B cell (primary cell): ENCODE results near the gene AK4. TPM values are rescaled to one million over a fixed set of nuclear protein-coding genes. Genes with fewer than 3 reads are reported as not detected.

Experiments
- ATAC-seq: fragments of 200-7000 bp; cut with Tn5 transposase; one replicate; pipeline ENCODE4 v1.10.0; 2021; ENCODE audit warnings: low read depth, mild to moderate bottlenecking, moderate number of reproducible peaks, moderate library complexity
- CTCF ChIA-PET: fragments of 350-600 bp; sonication (Branson Sonifier 250); formaldehyde crosslinking; loops from one replicate; lab custom pipeline; 2021; ENCODE audit warnings: antibody characterized with exemption, inconsistent platforms; lab: Charles Lee
- POLR2A ChIA-PET: fragments of 350-600 bp; sonication (Branson Sonifier 250); formaldehyde crosslinking; loops from one replicate; lab custom pipeline; 2021; ENCODE audit warnings: antibody characterized with exemption; lab: Charles Lee
- DNase-seq: peaks from one replicate; pipeline ENCODE4 v3.0.0; 2013
- H2AFZ ChIP-seq: 2 replicates; pipeline ENCODE4 v1.6.1; 2012; ENCODE audit warnings: mild to moderate bottlenecking, low read depth, low read length; ENCODE audit not compliant: insufficient read depth, poor library complexity, severe bottlenecking
- H3K27ac ChIP-seq, 2 donors: 1 replicate in 1 of 2; 2 replicates in 1 of 2; pipeline ENCODE4 v1.5.1; 2012 to 2013; ENCODE audit warnings: low read length in 2 of 2, mild to moderate bottlenecking in 2 of 2, moderate library complexity in 1 of 2
- H3K27me3 ChIP-seq, 4 experiments: fragments of 200-600 bp in 1 of 4; sonication (generic) in 1 of 4; replicated peaks in 1 of 4; 1 replicate in 2 of 4; 2 replicates in 2 of 4; pipeline versions ENCODE4 v1.6.1 to v1.7.0; 2013 to 2016; ENCODE audit warnings: low read length in 3 of 4, mild to moderate bottlenecking in 2 of 4, mixed read lengths in 1 of 4, moderate library complexity in 1 of 4; ENCODE audit not compliant: insufficient read depth in 4 of 4, control insufficient read depth in 3 of 4; ENCODE audit errors: control extremely low read depth in 1 of 4
- H3K36me3 ChIP-seq, 2 experiments: replicated peaks in 1 of 2; 1 replicate in 1 of 2; 2 replicates in 1 of 2; pipeline versions ENCODE4 v1.6.1 to v1.7.1; 2013; ENCODE audit warnings: low read length in 1 of 2; ENCODE audit not compliant: insufficient read depth in 2 of 2, control insufficient read depth in 1 of 2; ENCODE audit errors: control extremely low read depth in 1 of 2, extremely low read depth in 1 of 2
- H3K4me1 ChIP-seq, 2 donors: fragments of 200-600 bp in 1 of 2; sonication (generic) in 1 of 2; 1 replicate in 1 of 2; 2 replicates in 1 of 2; pipeline versions ENCODE4 v1.5.1 to v1.6.1; 2013 to 2017; ENCODE audit warnings: low read length in 2 of 2; ENCODE audit not compliant: control insufficient read depth in 2 of 2, insufficient read depth in 2 of 2
- H3K4me2 ChIP-seq: replicated peaks from 2 replicates; pipeline ENCODE3; 2012; ENCODE audit warnings: mild to moderate bottlenecking, low read depth, low read length; ENCODE audit not compliant: poor library complexity, severe bottlenecking
- H3K4me3 ChIP-seq, 5 experiments: fragments of 200-600 bp in 1 of 5; sonication (generic) in 1 of 5; 1 replicate in 3 of 5; 2 replicates in 2 of 5; pipeline versions ENCODE4 v1.5.1 to v1.7.0; 2011 to 2016; ENCODE audit warnings: low read length in 4 of 5, mild to moderate bottlenecking in 4 of 5, low read depth in 2 of 5, control low read depth in 1 of 5, moderate library complexity in 1 of 5; ENCODE audit not compliant: insufficient read depth in 1 of 5; ENCODE audit errors: control extremely low read depth in 1 of 5, extremely low read depth in 1 of 5
- H3K79me2 ChIP-seq: fragments of 200-600 bp; sonication (generic); one replicate; pipeline ENCODE4 v1.6.0; 2016; ENCODE audit warnings: low read length; ENCODE audit not compliant: control insufficient read depth, insufficient read depth
- H3K9ac ChIP-seq: fragments of 200-600 bp; sonication (generic); 2 replicates; pipeline ENCODE4 v1.6.1; 2017; ENCODE audit warnings: mild to moderate bottlenecking, low read length, moderate library complexity
- H3K9me3 ChIP-seq, 3 donors: one replicate each; pipeline versions ENCODE4 v1.6.1 to v1.7.1; 2013; ENCODE audit warnings: low read length in 2 of 3; ENCODE audit not compliant: control insufficient read depth in 2 of 3, insufficient read depth in 1 of 3; ENCODE audit errors: control extremely low read depth in 1 of 3
- H4K20me1 ChIP-seq: 2 replicates; pipeline ENCODE4 v1.6.0; 2012; ENCODE audit warnings: mild to moderate bottlenecking, low read length; ENCODE audit not compliant: insufficient read depth, control insufficient read depth, poor library complexity, severe bottlenecking
- H3K27ac Mint-ChIP-seq: one replicate; pipeline ENCODE4 v1.8.0; 2021; ENCODE audit warnings: mixed read lengths
- H3K27me3 Mint-ChIP-seq: one replicate; pipeline ENCODE4 v1.8.0; 2021; ENCODE audit warnings: mixed read lengths
- H3K4me1 Mint-ChIP-seq: one replicate; pipeline ENCODE4 v1.8.0; 2021; ENCODE audit warnings: mixed read lengths
- H3K4me3 Mint-ChIP-seq: one replicate; pipeline ENCODE4 v1.8.0; 2021; ENCODE audit warnings: mixed read lengths
- H3K9me3 Mint-ChIP-seq: one replicate; pipeline ENCODE4 v1.8.0; 2022; ENCODE audit warnings: mixed read lengths; ENCODE audit not compliant: insufficient read depth
- CTCF ChIP-seq: fragments of 200-600 bp; IDR thresholded peaks from one replicate; pipeline ENCODE4 v1.8.0; 2022; ENCODE audit warnings: antibody characterized with exemption, mild to moderate bottlenecking
- EZH2 ChIP-seq: IDR thresholded peaks from 2 replicates; pipeline ENCODE4 v1.6.1; 2012; ENCODE audit warnings: borderline replicate concordance, low read depth, mild to moderate bottlenecking, moderate library complexity, low read length; ENCODE audit not compliant: insufficient read depth, poor library complexity, severe bottlenecking
- WGBS: methylation state at CpG from one replicate; pipeline ENCODE4 v1.1.5; 2013; ENCODE audit warnings: missing lambda C conversion rate; ENCODE audit not compliant: insufficient coverage; 5-methylcytosine and 5-hydroxymethylcytosine counted together
- intact Hi-C: fragments of 100-400 bp; cut with micrococcal nuclease; formaldehyde crosslinking; loops from one replicate; pipeline ENCODE4 v1.10.0; 2022
- polyA plus RNA-seq: library from polyadenylated mRNA; depleted of rRNA; stranded (reverse); fragments of >200 nt; gene quantifications from 2 replicates; pipeline ENCODE4 v1.2.3, GENCODE V29; 2012
- total RNA-seq, 2 donors: library from RNA; stranded (reverse); fragments of 120-200 nt in 1 of 2; gene quantifications; 1 replicate in 1 of 2; 2 replicates in 1 of 2; pipeline versions ENCODE4 v1.2.3 to v1.2.4, GENCODE V29; 2013 to 2022

Gene AK4
- total and polyA plus RNA-seq, 2 donors (not counting 1 experiment from before 2014, with no cell fraction given), result 0.34 TPM; not detected in 1

- Histone ChIP-seq H3K27ac (no peak overlapping the region), H3K27me3 (peaks cover 0 to 3% (median 0%) of the 10 kb centered on the region in 4 experiments), H3K4me3 (no peak overlapping the region), H3K4me1 (no peaks in the 10 kb centered on the region), H3K79me2 (no peaks in the 10 kb centered on the region), H3K9ac (no peak overlapping the region), H2AFZ (no peak overlapping the region), H3K9me3 (peaks cover 0 to 11% (median 0%) of the 10 kb centered on the region in 3 donors), H3K4me2 (no peak overlapping the region), H3K36me3 (no peaks in the 10 kb centered on the region), H4K20me1 (no peaks in the 10 kb centered on the region)
- DNase-seq (no peak), ATAC-seq (no peak)
- CTCF ChIA-PET, result no interaction called here
- WGBS, result no CpG with 5 or more reads among the region's 3 CpGs
- TF ChIP-seq EZH2, result no peak
- TF ChIP-seq CTCF, result no peak
- no peak overlapping the region for H3K27ac Mint-ChIP-seq
- no peak overlapping the region for H3K4me3 Mint-ChIP-seq
- H3K9me3 Mint-ChIP-seq, result peaks cover 9% of the 10 kb centered on the region
- H3K4me1 Mint-ChIP-seq, result no peaks in the 10 kb centered on the region
- POLR2A ChIA-PET, result no interaction called here
- intact Hi-C loops, result no loop called here
- H3K27me3 Mint-ChIP-seq, result peaks cover 35% of the 10 kb centered on the region
Observed at GRCh38 chr1:65112811-65113210, 35.2 kb upstream of the AK4 start.

- no CpG with 5 or more reads among the region's 2 CpGs for WGBS
- Histone ChIP-seq H3K79me2 (no peaks in the 10 kb centered on the region), H4K20me1 (no peaks in the 10 kb centered on the region), H3K27me3 (peaks cover 0 to 3% (median 0%) of the 10 kb centered on the region in 4 experiments), H3K4me1 (no peaks in the 10 kb centered on the region), H3K9ac (no peak overlapping the region), H3K4me3 (no peak overlapping the region), H3K9me3 (peaks cover 0 to 11% (median 0%) of the 10 kb centered on the region in 3 donors), H2AFZ (no peak overlapping the region), H3K36me3 (no peaks in the 10 kb centered on the region), H3K27ac (no peak overlapping the region), H3K4me2 (no peak overlapping the region)
- H3K27me3 Mint-ChIP-seq, result peaks cover 36% of the 10 kb centered on the region
- TF ChIP-seq EZH2, result no peak
- TF ChIP-seq CTCF, result no peak
- ATAC-seq (no peak), DNase-seq (no peak)
- no peak overlapping the region for H3K27ac Mint-ChIP-seq
- peaks cover 9% of the 10 kb centered on the region for H3K9me3 Mint-ChIP-seq
- ChIA-PET CTCF (no interaction called here), POLR2A (no interaction called here)
- no peak overlapping the region for H3K4me3 Mint-ChIP-seq
- intact Hi-C loops, result no loop called here
- no peaks in the 10 kb centered on the region for H3K4me1 Mint-ChIP-seq
Observed at GRCh38 chr1:65113298-65113697, 34.7 kb upstream of the AK4 start.
